GM19372 (cell line): Measurements from ENCODE around the gene DISP2.
A peak's percentile ranks its signal among the peaks of the same experiment; 100 is the strongest.

ENCODE experiments used
- ATAC-seq: cut with Tn5 transposase; IDR thresholded peaks from one replicate; pipeline ENCODE4 v1.9.1; 2021; ENCODE audit warnings: mild to moderate bottlenecking, low read depth, moderate library complexity; ENCODE audit not compliant: unreplicated experiment

Gene DISP2

GRCh38 chr15:40386480-40386879 is 28.5 kb downstream of the DISP2 start:
- ATAC-seq: no peak

- no peak for ATAC-seq
Observed at GRCh38 chr15:40388941-40389823, 31.2 kb downstream of the DISP2 start.

- no peak for ATAC-seq
Observed at GRCh38 chr15:40389824-40390595, 32.0 kb downstream of the DISP2 start.

GRCh38 chr15:40392986-40393948 is 35.2 kb downstream of the DISP2 start:
- ATAC-seq: no peak

- no peak for ATAC-seq
Observed at GRCh38 chr15:40397688-40398412, 39.8 kb downstream of the DISP2 start.

- peak; percentile 78 for ATAC-seq
Observed at GRCh38 chr15:40398413-40398873, 40.4 kb downstream of the DISP2 start.

GRCh38 chr15:40399370-40399769 is 41.4 kb downstream of the DISP2 start:
- ATAC-seq: no peak

- peak; percentile 84 for ATAC-seq
Observed at GRCh38 chr15:40405501-40406381, 47.7 kb downstream of the DISP2 start, which contains the start of gene IVD. Gene IVD, plus strand, starts transcription at chr15:40405795. Its CDS starts 33 bp downstream, at chr15:40405828.

- peak; percentile 64 for ATAC-seq
Observed at GRCh38 chr15:40407330-40407990, 49.4 kb downstream of the DISP2 start.

GRCh38 chr15:40409366-40409765 is 51.3 kb downstream of the DISP2 start:
- ATAC-seq: no peak

- no peak for ATAC-seq
Observed at GRCh38 chr15:40410476-40410875, 52.5 kb downstream of the DISP2 start.

GRCh38 chr15:40412095-40412759 is 54.2 kb downstream of the DISP2 start:
- no peak for ATAC-seq

- ATAC-seq: no peak
Observed at GRCh38 chr15:40413036-40413435, 55.0 kb downstream of the DISP2 start.

GRCh38 chr15:40414816-40415215 is 56.8 kb downstream of the DISP2 start:
- no peak for ATAC-seq

GRCh38 chr15:40415226-40415625 is 57.2 kb downstream of the DISP2 start:
- ATAC-seq: no peak

- no peak for ATAC-seq
Observed at GRCh38 chr15:40416056-40416455, 58.0 kb downstream of the DISP2 start.

GRCh38 chr15:40418126-40418525 is 60.1 kb downstream of the DISP2 start:
- no peak for ATAC-seq
